Subcutaneous abdominal adipose tissue (tissue), 5 donors: ENCODE data around the gene SH3BGRL.

Experiments used
- H3K27ac ChIP-seq: one replicate; pipeline ENCODE4 v1.7.0; 2013; ENCODE audit warnings: low read depth, mild to moderate bottlenecking, inconsistent platforms, low read length, moderate library complexity
- H3K27me3 ChIP-seq, 5 donors: one replicate each; pipeline ENCODE4 v1.7.0; 2013; ENCODE audit warnings: low read length in 5 of 5, inconsistent platforms in 1 of 5; ENCODE audit not compliant: control insufficient read depth in 5 of 5, insufficient read depth in 4 of 5
- H3K36me3 ChIP-seq, 5 donors: one replicate each; pipeline ENCODE4 v1.7.0; 2013; ENCODE audit warnings: low read length in 5 of 5; ENCODE audit not compliant: control insufficient read depth in 5 of 5, insufficient read depth in 5 of 5
- H3K4me1 ChIP-seq, 5 donors: one replicate each; pipeline ENCODE4 v1.7.0; 2013; ENCODE audit warnings: low read length in 5 of 5, mild to moderate bottlenecking in 3 of 5, moderate library complexity in 1 of 5; ENCODE audit not compliant: control insufficient read depth in 5 of 5, insufficient read depth in 5 of 5
- H3K4me3 ChIP-seq, 5 donors: one replicate each; pipeline ENCODE4 v1.7.0; 2013; ENCODE audit warnings: low read length in 5 of 5, low read depth in 1 of 5
- H3K9ac ChIP-seq, 5 donors: one replicate each; pipeline ENCODE4 v1.7.0; 2013; ENCODE audit warnings: low read length in 5 of 5, mild to moderate bottlenecking in 4 of 5, moderate library complexity in 3 of 5
- H3K9me3 ChIP-seq, 5 donors: one replicate each; pipeline ENCODE4 v1.7.0; 2013; ENCODE audit warnings: low read length in 5 of 5; ENCODE audit not compliant: control insufficient read depth in 5 of 5
- donor health status: healthy.
- donor health status: healthy.
- donor health status: healthy.
- donor health status: healthy.
- donor health status: healthy.

SH3BGRL gene

DNA sequence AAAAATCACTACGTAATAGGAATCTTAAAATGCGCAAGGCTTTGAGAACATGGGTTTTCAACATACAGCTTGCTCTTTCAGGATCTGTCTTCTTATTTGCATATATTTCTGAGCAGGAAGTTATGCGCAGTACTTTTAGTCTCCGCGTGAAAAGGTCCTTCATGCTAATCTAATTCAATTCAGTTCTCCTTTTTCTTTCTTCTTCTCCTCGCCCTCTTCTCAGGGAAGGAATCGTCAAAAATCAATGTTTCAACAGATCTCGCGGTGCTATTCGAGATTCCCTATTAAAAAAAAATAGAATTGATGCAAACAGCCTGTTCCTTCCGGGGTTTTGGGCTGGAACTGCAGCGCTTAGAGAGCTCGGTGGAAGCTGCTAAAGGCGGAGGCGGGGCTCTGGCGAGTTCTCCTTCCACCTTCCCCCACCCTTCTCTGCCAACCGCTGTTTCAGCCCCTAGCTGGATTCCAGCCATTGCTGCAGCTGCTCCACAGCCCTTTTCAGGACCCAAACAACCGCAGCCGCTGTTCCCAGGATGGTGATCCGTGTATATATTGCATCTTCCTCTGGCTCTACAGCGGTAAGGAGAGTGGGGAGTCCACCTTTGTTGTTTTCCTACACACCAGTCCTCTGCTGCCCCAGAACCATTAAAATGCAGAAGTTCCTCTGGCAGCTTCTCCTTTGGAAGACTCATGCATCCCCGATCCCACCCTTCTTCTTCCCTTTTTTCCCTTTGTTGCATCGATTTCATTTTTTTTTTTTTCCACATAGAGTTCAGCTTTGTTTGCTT, at the start of gene SH3BGRL, which contains the start of gene HMGN5:
SH3BGRL (plus strand) TSS at position 432 of the 785 bp plus-strand sequence; CDS start at position 531, 99 bp downstream.
HMGN5 (minus strand) TSS at position 243 of the 785 bp plus-strand sequence. CDS start 80,364 bp downstream, outside the sequence.
- peak within 1 kb of the TSS; percentile 51 for H3K27ac ChIP-seq
- peaks cover 0 to 17% (median 5%) of the 10 kb centered on the region in 5 donors for H3K4me1 ChIP-seq
- H3K27me3 ChIP-seq: peaks cover 0 to 2% (median 0%) of the 10 kb centered on the region in 5 donors
- H3K4me3 ChIP-seq: peak within 1 kb of the TSS; percentile 79 to 97 (median 87)
- H3K36me3 ChIP-seq: no peaks in the 10 kb centered on the region
- H3K9me3 ChIP-seq: no peaks in the 10 kb centered on the region
- H3K9ac ChIP-seq: peak within 1 kb of the TSS; percentile 59 to 82 (median 71)

DNA sequence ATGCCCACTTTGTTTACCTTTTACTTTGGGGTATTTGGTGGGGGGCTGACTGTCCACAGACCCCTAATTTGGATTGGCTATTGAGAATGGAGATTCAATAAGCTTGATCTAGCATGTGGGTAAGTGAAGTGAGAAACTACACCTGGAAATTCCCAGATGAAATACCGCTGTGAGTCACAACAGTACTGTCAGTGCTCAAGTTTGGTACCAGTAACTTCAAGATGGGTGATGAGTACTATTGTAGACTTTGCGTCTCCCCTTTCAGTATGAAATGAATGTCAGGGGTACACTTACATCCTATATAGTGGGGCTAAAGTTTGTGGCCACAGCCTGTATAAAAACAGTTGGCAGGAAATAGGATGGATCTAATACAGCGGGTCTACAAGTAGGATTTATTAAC, 33.5 kb upstream of the SH3BGRL start:
- no peak overlapping the region for H3K9ac ChIP-seq
- H3K4me3 ChIP-seq: no peak overlapping the region
- H3K36me3 ChIP-seq: no peaks in the 10 kb centered on the region
- H3K27ac ChIP-seq: no peak overlapping the region
- peaks cover 0 to 4% (median 3%) of the 10 kb centered on the region in 5 donors for H3K27me3 ChIP-seq
- no peaks in the 10 kb centered on the region for H3K9me3 ChIP-seq
- H3K4me1 ChIP-seq: no peaks in the 10 kb centered on the region

DNA sequence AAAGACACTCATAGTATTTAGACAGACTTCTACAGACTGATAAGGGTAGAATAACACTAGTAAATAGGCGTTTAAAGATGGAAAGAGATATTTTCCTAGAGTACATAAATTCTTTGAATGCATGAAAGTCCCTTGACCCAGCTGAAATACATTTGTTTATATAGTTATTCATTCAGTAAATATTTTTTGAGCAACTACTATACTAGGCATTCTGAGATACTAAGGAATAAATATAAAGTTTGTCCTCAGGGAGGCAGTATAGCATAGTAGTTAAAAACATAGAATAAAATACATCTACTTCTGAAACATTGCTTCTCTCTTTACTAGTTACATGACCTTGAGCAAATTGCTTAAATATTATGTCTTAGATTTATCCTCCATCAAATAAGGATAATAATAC, 27.6 kb upstream of the SH3BGRL start:
- H3K27me3 ChIP-seq: peaks cover 0 to 3% (median 0%) of the 10 kb centered on the region in 5 donors
- no peak overlapping the region for H3K4me3 ChIP-seq
- H3K9me3 ChIP-seq: no peaks in the 10 kb centered on the region

GRCh38 chrX:81195259-81195658, 6.6 kb upstream of the SH3BGRL start:
- Histone ChIP-seq H3K9me3 (no peaks in the 10 kb centered on the region), H3K36me3 (no peaks in the 10 kb centered on the region), H3K4me3 (no peak overlapping the region), H3K9ac (no peak overlapping the region), H3K27me3 (no peaks in the 10 kb centered on the region), H3K4me1 (no peaks in the 10 kb centered on the region), H3K27ac (no peak overlapping the region)

More for the DNA sequence above, 27.6 kb upstream of the SH3BGRL start:
- Histone ChIP-seq H3K36me3 (no peaks in the 10 kb centered on the region), H3K27ac (no peak overlapping the region), H3K4me1 (no peaks in the 10 kb centered on the region), H3K9ac (no peak overlapping the region)

GRCh38 chrX:81195712-81196111, 6.2 kb upstream of the SH3BGRL start:
- no peaks in the 10 kb centered on the region for H3K36me3 ChIP-seq
- no peak overlapping the region for H3K27ac ChIP-seq
- H3K9me3 ChIP-seq: no peaks in the 10 kb centered on the region
- peaks cover 0 to 1% (median 0%) of the 10 kb centered on the region in 5 donors for H3K4me1 ChIP-seq
- no peaks in the 10 kb centered on the region for H3K27me3 ChIP-seq
- H3K9ac ChIP-seq: no peak overlapping the region
- H3K4me3 ChIP-seq: no peak overlapping the region

DNA sequence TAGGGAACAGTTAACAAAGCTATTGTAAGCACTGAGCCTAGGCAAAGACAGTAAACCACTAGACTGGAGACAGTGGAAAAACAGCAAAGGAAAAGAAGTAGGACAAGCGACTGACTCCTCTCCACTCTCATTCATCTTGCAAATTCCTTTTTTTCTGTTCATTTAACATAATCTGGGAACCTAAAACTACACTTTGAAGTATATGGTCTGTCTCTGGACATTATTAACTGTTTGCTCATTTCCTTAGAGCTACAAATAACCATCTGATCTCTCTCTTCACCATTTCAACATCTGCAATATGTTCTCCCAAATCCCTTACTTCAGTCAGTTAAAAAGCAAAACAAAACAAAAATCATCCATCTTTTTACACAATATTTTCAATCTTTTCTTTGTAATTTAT, 831 bp upstream of the SH3BGRL start:
- no peaks in the 10 kb centered on the region for H3K9me3 ChIP-seq
- H3K4me3 ChIP-seq: peak overlapping the region; percentile 79 to 97 (median 87)
- H3K27ac ChIP-seq: peak overlapping the region; percentile 11
- no peaks in the 10 kb centered on the region for H3K36me3 ChIP-seq
- peak overlapping the region in 4 of 5 donors; percentile 46 to 78 (median 54) for H3K9ac ChIP-seq
- peaks cover 0 to 2% (median 0%) of the 10 kb centered on the region in 5 donors for H3K27me3 ChIP-seq
- peaks cover 0 to 14% (median 5%) of the 10 kb centered on the region in 5 donors for H3K4me1 ChIP-seq

- Histone ChIP-seq H3K27me3 (peaks cover 0 to 2% (median 0%) of the 10 kb centered on the region in 5 donors), H3K27ac (peak overlapping the region; percentile 51), H3K9me3 (no peaks in the 10 kb centered on the region), H3K4me1 (peaks cover 0 to 17% (median 5%) of the 10 kb centered on the region in 5 donors), H3K4me3 (peak overlapping the region; percentile 79 to 97 (median 87)), H3K36me3 (no peaks in the 10 kb centered on the region), H3K9ac (peak overlapping the region; percentile 59 to 82 (median 71))
Measured at GRCh38 chrX:81202456-81202819, 536 bp downstream of the SH3BGRL start.

- H3K36me3 ChIP-seq: no peaks in the 10 kb centered on the region
- peaks cover 0 to 2% (median 0%) of the 10 kb centered on the region in 5 donors for H3K27me3 ChIP-seq
- peak overlapping the region; percentile 34 to 97 (median 83) for H3K4me3 ChIP-seq
- H3K4me1 ChIP-seq: peaks cover 0 to 17% (median 5%) of the 10 kb centered on the region in 5 donors
- H3K9ac ChIP-seq: peak overlapping the region in 3 of 5 donors; percentile 59 to 78 (median 71)
- peak overlapping the region; percentile 18 for H3K27ac ChIP-seq
- no peaks in the 10 kb centered on the region for H3K9me3 ChIP-seq
Measured at GRCh38 chrX:81202943-81203342, 1.0 kb downstream of the SH3BGRL start.

- Histone ChIP-seq H3K27ac (no peak overlapping the region), H3K4me3 (no peak overlapping the region), H3K27me3 (peaks cover 0 to 2% (median 0%) of the 10 kb centered on the region in 5 donors), H3K36me3 (no peaks in the 10 kb centered on the region), H3K4me1 (peaks cover 0 to 17% (median 5%) of the 10 kb centered on the region in 5 donors), H3K9ac (no peak overlapping the region), H3K9me3 (no peaks in the 10 kb centered on the region)
Measured at GRCh38 chrX:81205551-81205950, 3.6 kb downstream of the SH3BGRL start.

DNA sequence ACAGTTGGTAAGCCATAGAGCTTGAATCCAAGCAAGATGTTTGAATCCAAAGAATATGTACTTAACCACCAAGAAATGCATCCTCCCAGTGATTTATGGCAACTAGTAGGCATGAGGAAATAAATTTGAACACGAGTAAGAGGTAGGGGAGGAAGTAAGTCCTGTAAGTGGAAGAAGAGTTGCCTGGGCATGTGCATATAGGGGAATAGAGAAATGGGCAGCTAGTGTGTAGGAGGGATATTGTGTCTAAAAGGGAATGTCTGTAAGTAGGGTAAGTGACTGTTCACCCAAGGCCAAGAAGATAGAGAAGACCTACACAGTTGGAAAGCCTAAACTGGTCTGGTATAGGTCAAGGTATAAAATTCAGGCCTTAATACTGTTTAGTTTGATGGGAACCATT, 4.6 kb downstream of the SH3BGRL start:
- Histone ChIP-seq H3K9ac (no peak overlapping the region), H3K4me1 (peaks cover 0 to 9% (median 4%) of the 10 kb centered on the region in 5 donors), H3K9me3 (no peaks in the 10 kb centered on the region), H3K27me3 (peaks cover 0 to 2% (median 0%) of the 10 kb centered on the region in 5 donors), H3K36me3 (no peaks in the 10 kb centered on the region), H3K4me3 (no peak overlapping the region), H3K27ac (no peak overlapping the region)
